HTR-8/SVneo (cell line): ENCODE data around the gene KCNB1.
A peak's percentile ranks its signal among the peaks of the same experiment; 100 is the strongest.

Experiments
- DNase-seq: peaks from one replicate; pipeline ENCODE4 v3.0.0; 2011; ENCODE audit warnings: low spot score, mixed read lengths; ENCODE audit not compliant: insufficient read length
- FAIRE-seq: peaks from 2 replicates; lab custom pipeline; 2011; peaks lifted over from hg19 to GRCh38; lab: Jason Lieb, UNC

KCNB1 gene

GRCh38 chr20:49375170-49375569 is 107.3 kb downstream of the KCNB1 start:
- FAIRE-seq (peak; percentile 46), DNase-seq (no peak)

DNA sequence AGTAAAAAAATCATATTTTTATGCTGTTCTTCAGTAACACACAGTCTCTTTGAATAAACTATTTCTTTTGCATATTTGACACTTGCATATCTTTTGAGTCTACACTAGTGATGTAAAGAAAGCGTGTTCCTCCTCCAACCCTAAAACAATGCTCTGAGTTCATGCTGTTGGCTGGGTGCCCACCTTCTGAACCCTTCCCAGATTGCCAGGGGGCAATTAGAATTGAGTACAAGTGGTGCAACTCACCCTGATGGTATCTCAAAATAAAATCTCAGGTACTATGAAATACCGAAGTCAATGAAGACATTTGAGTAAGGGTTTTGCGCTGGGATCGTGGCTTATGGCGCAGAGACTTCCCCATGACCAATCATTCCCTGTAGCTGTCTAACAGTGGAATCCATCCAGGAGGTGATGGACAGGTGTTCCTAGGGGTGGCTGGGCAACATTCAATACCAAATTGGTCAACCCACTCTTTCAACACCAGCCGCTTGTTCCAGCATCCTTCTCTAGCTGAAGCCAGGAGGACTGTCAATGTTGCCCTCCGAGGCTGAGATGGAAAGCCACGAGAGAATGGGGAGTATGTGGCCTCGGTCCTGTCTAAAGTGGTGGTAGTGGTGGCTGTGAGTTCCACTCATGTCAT is 110.3 kb downstream of the KCNB1 start:
- FAIRE-seq (no peak), DNase-seq (no peak)

DNA sequence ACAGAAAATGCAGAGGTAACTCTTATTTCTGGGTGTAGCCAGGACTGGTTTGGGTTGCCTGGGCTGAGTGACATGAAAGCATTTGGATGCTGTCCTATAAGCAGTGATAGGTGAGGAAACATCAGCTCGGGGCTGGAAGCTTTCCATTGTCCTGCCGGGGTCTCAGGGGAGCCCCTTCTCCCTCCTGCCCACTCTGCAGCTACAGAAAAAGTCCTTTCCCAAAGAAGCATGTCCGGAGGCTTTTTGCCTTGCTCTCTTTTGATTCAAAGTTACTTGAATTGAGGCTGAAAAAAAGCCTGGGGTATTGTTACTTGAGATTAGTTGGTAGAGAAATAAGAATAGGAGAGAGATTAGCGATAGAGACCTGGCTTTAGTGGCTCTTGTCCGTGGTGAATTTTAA is 113.9 kb downstream of the KCNB1 start:
- DNase-seq: no peak
- no peak for FAIRE-seq

- FAIRE-seq (peak; percentile 55), DNase-seq (no peak)
Observed at GRCh38 chr20:49367113-49367512, 115.4 kb downstream of the KCNB1 start.

- DNase-seq (no peak), FAIRE-seq (no peak)
Observed at GRCh38 chr20:49366687-49367086, 115.8 kb downstream of the KCNB1 start.

DNA sequence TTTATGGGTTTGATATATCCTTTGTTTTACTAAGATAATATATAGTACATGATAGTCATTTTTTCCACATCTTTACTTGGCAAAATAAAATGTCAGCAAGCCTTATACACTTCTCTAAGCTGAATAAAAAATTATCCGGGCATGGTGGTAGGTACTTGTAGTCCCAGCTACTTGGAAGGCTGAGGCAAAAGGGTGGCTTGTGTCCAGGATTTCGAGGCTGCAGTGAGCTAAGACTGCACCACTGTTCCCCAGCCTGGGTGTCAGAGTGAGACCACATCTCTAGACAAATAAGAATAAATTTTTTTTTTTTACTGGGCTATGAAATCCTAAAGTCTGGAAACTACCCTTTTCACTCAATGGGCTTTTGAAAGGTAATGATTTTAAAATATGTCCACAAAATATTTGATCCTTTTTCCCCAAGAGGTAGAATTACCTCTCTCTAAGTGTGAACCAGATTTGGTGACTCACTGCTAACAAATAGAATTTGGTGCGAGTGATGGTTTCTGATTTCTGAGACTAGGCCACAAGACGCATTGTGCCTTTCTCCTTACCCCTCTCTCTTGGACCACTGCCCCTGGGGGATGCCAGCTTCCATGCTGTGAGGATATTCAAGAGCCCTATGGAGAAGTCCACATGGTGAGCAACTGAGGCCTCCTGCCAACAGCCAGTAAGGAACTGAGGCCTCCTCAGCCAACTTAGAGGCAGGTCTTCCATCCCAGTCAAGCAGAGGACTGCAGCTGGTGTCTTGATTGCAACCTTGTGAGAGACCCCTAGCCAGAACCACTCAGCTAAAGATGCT is 120.4 kb downstream of the KCNB1 start:
- FAIRE-seq (peak; percentile 63), DNase-seq (no peak)

GRCh38 chr20:49360242-49360968 is 122.1 kb downstream of the KCNB1 start:
- no peak for DNase-seq
- FAIRE-seq: no peak

DNA sequence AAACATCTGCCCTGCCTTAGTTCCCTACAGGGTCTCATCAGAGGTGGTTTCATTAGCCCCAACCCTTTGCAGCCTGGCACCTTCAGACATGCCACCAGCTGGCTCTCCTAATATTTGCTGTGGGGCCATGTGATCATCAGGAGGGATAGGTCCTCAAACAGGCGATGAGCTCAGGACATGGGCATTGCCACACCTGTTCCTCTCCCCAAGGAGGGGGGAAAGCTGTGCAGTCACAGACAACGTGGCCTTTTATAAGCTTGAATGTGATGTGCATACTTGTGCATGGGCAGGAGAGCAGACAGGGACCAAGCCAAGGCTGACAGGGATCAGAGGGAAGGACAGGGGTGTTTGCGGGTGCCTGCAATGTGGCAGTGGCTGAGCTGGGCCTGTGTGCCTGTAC is 125.8 kb downstream of the KCNB1 start:
- FAIRE-seq: peak; percentile 9
- no peak for DNase-seq

DNA sequence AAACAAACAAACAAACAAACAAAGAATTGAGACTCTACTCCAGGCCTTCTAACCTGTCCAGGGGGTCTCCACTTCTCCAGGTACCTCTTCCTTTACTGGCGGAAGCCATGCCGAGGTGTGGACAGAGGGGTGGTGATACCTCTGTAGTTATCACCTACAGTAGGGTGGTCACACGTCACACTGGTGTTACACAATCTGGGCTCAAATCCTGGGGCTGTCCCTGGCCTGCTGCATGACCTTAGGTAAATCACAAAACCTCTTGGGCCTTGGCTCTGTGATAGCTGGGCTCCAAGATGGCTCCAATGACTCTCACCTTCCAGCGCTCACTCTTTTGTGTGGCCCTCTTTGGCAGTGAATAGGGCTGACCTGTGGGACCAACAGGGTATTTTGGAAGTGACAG is 127.8 kb downstream of the KCNB1 start:
- no peak for FAIRE-seq
- no peak for DNase-seq

DNA sequence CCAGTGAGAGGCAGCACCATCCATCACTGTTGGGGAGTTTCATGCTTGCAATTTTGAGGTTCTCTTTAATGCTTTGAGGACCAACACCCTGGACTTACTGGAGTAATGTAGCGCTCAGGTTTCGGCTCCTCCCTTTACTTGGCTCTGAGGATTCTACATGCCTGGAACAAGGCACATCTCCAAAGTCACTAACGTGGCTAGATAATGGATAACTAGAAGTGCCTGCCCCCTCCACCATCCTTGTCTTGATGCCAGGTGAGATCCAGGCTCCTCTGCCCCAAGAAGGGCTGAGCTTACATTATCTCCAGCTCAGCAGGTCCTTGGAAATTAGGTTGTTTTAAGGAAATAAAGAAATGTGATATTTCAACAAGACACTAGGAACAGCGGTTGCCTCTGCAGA is 129.1 kb downstream of the KCNB1 start:
- DNase-seq (no peak), FAIRE-seq (no peak)

DNA sequence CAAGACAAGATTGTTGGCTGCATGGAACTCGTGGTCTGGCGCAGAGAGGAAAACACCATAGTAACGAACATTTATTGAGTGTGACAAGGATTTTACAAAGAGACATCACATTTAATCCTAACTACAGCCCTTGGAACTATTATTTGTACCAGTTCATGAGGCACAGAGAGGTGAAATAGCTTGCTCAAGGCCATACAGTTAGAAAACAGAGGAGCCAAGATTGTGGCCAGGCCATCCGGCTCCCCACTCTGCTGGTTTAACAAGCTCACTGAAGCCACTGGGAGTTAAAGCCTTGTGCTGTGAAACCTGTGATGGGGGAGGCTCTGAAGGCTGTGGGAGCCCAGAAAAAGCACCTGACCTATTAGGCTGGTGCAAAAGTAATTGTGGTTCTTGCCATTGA is 129.7 kb downstream of the KCNB1 start:
- FAIRE-seq: peak; percentile 87
- no peak for DNase-seq

- FAIRE-seq (no peak), DNase-seq (no peak)
Observed at GRCh38 chr20:49351775-49352174, 130.7 kb downstream of the KCNB1 start.

DNA sequence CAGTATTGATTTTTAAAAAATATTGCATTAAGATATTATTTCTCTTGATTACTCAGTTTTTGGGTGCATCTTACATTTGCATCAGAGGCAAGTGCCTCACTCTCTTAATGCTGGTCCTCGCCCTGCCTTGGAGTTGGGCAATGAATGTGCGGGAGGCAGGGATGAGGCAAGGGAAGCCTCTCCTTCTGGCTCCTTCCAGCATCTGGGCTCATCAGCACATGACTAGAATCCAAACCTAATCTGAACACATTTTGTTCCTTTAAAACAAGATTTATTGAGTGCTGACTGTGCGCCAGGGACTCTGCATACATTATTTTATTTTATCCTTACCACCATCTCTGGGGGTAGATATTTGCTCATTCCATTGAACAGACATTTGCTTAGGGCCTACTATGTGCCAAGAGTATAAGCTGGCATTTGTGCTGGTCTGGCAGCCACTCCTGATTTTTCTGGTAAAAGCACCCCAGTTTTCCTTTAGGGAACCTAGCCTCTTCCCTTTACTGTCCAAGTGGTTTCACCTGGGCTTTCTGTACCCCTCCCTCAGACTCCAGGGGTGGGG is 132.7 kb downstream of the KCNB1 start:
- DNase-seq (no peak), FAIRE-seq (no peak)

DNA sequence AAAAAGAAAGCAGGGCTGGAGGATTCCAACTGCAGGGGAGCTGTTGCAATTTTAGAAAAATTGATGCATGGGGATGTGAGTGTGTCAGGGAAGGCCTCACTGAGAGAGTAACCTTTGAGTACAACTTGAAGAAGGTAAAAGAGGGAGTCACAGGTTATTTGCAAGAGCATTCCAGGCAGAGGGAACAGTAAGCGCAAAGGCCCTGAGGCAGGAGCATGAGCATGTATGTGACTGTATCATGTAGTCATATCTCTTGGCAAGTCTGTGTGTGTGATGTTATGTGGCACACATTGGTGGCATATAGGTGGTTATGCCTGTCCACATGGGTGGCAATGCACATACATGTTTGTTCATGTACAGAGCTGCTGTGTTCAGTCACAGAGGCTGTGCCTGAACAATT is 133.4 kb downstream of the KCNB1 start:
- FAIRE-seq (peak; percentile 99), DNase-seq (no peak)

GRCh38 chr20:49348563-49348962 is 133.9 kb downstream of the KCNB1 start:
- FAIRE-seq (no peak), DNase-seq (no peak)

GRCh38 chr20:49347156-49347555 is 135.3 kb downstream of the KCNB1 start:
- DNase-seq (no peak), FAIRE-seq (no peak)

DNA sequence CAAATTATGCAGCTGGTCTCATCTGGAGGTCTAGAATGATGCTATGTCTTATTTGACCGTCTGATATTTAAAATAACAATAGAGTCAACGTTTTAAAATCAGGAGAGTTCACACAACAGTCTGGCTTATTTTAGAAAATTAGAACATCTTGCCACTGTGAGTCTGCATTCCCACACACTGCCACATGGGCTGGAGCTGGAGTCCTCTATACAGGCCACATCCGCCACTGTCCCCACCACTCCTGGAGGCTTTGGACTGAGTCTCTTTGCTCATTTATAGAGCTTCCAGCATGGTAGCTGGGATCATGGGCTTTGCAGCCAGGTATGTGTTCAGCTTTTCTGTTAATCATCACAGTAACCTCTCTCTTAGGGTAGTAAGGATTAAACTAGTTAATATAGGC is 135.8 kb downstream of the KCNB1 start:
- FAIRE-seq (peak; percentile 92), DNase-seq (no peak)

GRCh38 chr20:49345524-49345923 is 136.9 kb downstream of the KCNB1 start:
- peak; percentile 93 for DNase-seq
- no peak for FAIRE-seq

- FAIRE-seq: peak; percentile 100
- peak; percentile 100 for DNase-seq
Observed at GRCh38 chr20:49344975-49345374, 137.5 kb downstream of the KCNB1 start.

GRCh38 chr20:49344140-49344539 is 138.3 kb downstream of the KCNB1 start:
- no peak for DNase-seq
- FAIRE-seq: no peak

GRCh38 chr20:49343246-49343645 is 139.2 kb downstream of the KCNB1 start:
- FAIRE-seq: no peak
- peak; percentile 64 for DNase-seq
